ENCODE data around the gene LYPD6.

GRCh38 chr2:149438330-149438960 lies 108.1 kb downstream of the LYPD6 start:
- TF ChIP-seq CTCF (IDR thresholded peaks at IDR 0.05) (no peak), ZFX (IDR thresholded peaks at IDR 0.05; ENCODE audit: borderline replicate concordance) (no peak)
